ENCODE measurements around the gene ATF7IP.

Gene ATF7IP

GRCh38 chr12:14532152-14532551, 166.7 kb downstream of the ATF7IP start:
- CTCF ChIA-PET = no interaction called here
- Histone ChIP-seq H3K27me3 (replicated peaks in 2 of 5; ENCODE audit: control insufficient read depth in 4 of 5, insufficient read depth in 5 of 5, low read length in 4 of 5) (no peaks in the 10 kb centered on the region), H3K36me3 (ENCODE audit: control insufficient read depth in 4 of 4, insufficient read depth in 4 of 4, low read length in 3 of 4) (no peaks in the 10 kb centered on the region), H3K9me3 (ENCODE audit: control extremely low read depth in 1 of 5, control insufficient read depth in 4 of 5, insufficient read depth in 2 of 5, low read depth in 1 of 5, low read length in 4 of 5) (no peaks in the 10 kb centered on the region), H3K27ac (ENCODE audit: insufficient read depth in 1 of 2, low read depth in 1 of 2, low read length in 2 of 2, poor library complexity in 1 of 2, severe bottlenecking in 2 of 2) (no peak overlapping the region), H3K4me1 (ENCODE audit: control extremely low read depth in 1 of 4, control insufficient read depth in 4 of 4, insufficient read depth in 4 of 4, low read length in 3 of 4) (peaks cover 0 to 3% (median 0%) of the 10 kb centered on the region in 4 experiments), H3K4me3 (ENCODE audit: control insufficient read depth in 1 of 7, extremely low read depth in 1 of 7, insufficient read depth in 4 of 7, low read depth in 2 of 7, low read length in 6 of 7) (no peak overlapping the region)
- POLR2A ChIA-PET = no interaction called here
- DNase-seq = no peak
- WGBS (ENCODE audit: insufficient coverage) = 96% methylated on average over 10 of the region's 10 CpGs

GRCh38 chr12:14537088-14537487, 171.6 kb downstream of the ATF7IP start:
- Histone ChIP-seq H3K27ac (ENCODE audit: insufficient read depth in 1 of 2, low read depth in 1 of 2, low read length in 2 of 2, poor library complexity in 1 of 2, severe bottlenecking in 2 of 2) (no peak overlapping the region), H3K27me3 (replicated peaks in 2 of 5; ENCODE audit: control insufficient read depth in 4 of 5, insufficient read depth in 5 of 5, low read length in 4 of 5) (no peaks in the 10 kb centered on the region), H3K4me3 (ENCODE audit: control insufficient read depth in 1 of 7, extremely low read depth in 1 of 7, insufficient read depth in 4 of 7, low read depth in 2 of 7, low read length in 6 of 7) (no peak overlapping the region), H3K36me3 (ENCODE audit: control insufficient read depth in 4 of 4, insufficient read depth in 4 of 4, low read length in 3 of 4) (no peaks in the 10 kb centered on the region), H3K9me3 (ENCODE audit: control extremely low read depth in 1 of 5, control insufficient read depth in 4 of 5, insufficient read depth in 2 of 5, low read depth in 1 of 5, low read length in 4 of 5) (no peaks in the 10 kb centered on the region), H3K4me1 (ENCODE audit: control extremely low read depth in 1 of 4, control insufficient read depth in 4 of 4, insufficient read depth in 4 of 4, low read length in 3 of 4) (no peaks in the 10 kb centered on the region)
- POLR2A ChIA-PET = no interaction called here
- WGBS (ENCODE audit: insufficient coverage) = 97% methylated on average over 5 of the region's 5 CpGs
- CTCF ChIA-PET = interaction anchor here (1.0 to 1.3 kb wide), 2 partner anchors 9 to 23 kb away, joined by 3 to 4 read pairs; no protein-coding TSS in a partner anchor
- DNase-seq = no peak

- ChIA-PET POLR2A (no interaction called here), CTCF (no interaction called here)
- WGBS (ENCODE audit: insufficient coverage) = 80% methylated on average over 1 of the region's 4 CpGs
- Histone ChIP-seq H3K9me3 (ENCODE audit: control extremely low read depth in 1 of 5, control insufficient read depth in 4 of 5, insufficient read depth in 2 of 5, low read depth in 1 of 5, low read length in 4 of 5) (no peaks in the 10 kb centered on the region), H3K4me1 (ENCODE audit: control extremely low read depth in 1 of 4, control insufficient read depth in 4 of 4, insufficient read depth in 4 of 4, low read length in 3 of 4) (no peaks in the 10 kb centered on the region), H3K36me3 (ENCODE audit: control insufficient read depth in 4 of 4, insufficient read depth in 4 of 4, low read length in 3 of 4) (no peaks in the 10 kb centered on the region), H3K4me3 (ENCODE audit: control insufficient read depth in 1 of 7, extremely low read depth in 1 of 7, insufficient read depth in 4 of 7, low read depth in 2 of 7, low read length in 6 of 7) (no peak overlapping the region), H3K27me3 (replicated peaks in 2 of 5; ENCODE audit: control insufficient read depth in 4 of 5, insufficient read depth in 5 of 5, low read length in 4 of 5) (no peaks in the 10 kb centered on the region), H3K27ac (ENCODE audit: insufficient read depth in 1 of 2, low read depth in 1 of 2, low read length in 2 of 2, poor library complexity in 1 of 2, severe bottlenecking in 2 of 2) (no peak overlapping the region)
- DNase-seq = no peak
Observed at GRCh38 chr12:14540801-14541462, 175.4 kb downstream of the ATF7IP start.

- H3K4me1 ChIP-seq (ENCODE audit: control extremely low read depth in 1 of 4, control insufficient read depth in 4 of 4, insufficient read depth in 4 of 4, low read length in 3 of 4) = no peaks in the 10 kb centered on the region
- H3K4me3 ChIP-seq (ENCODE audit: control insufficient read depth in 1 of 7, extremely low read depth in 1 of 7, insufficient read depth in 4 of 7, low read depth in 2 of 7, low read length in 6 of 7) = no peak overlapping the region
- no peaks in the 10 kb centered on the region for H3K36me3 ChIP-seq (ENCODE audit: control insufficient read depth in 4 of 4, insufficient read depth in 4 of 4, low read length in 3 of 4)
- WGBS (ENCODE audit: insufficient coverage) = 100% methylated on average over 4 of the region's 7 CpGs
- no peaks in the 10 kb centered on the region for H3K27me3 ChIP-seq (replicated peaks in 2 of 5; ENCODE audit: control insufficient read depth in 4 of 5, insufficient read depth in 5 of 5, low read length in 4 of 5)
- CTCF ChIA-PET = interaction anchor here (0.8 kb wide), 1 partner anchor 9 kb away, joined by 4 read pairs; no protein-coding TSS in a partner anchor
- POLR2A ChIA-PET = no interaction called here
- no peaks in the 10 kb centered on the region for H3K9me3 ChIP-seq (ENCODE audit: control extremely low read depth in 1 of 5, control insufficient read depth in 4 of 5, insufficient read depth in 2 of 5, low read depth in 1 of 5, low read length in 4 of 5)
- no peak for DNase-seq
- H3K27ac ChIP-seq (ENCODE audit: insufficient read depth in 1 of 2, low read depth in 1 of 2, low read length in 2 of 2, poor library complexity in 1 of 2, severe bottlenecking in 2 of 2) = no peak overlapping the region
Observed at GRCh38 chr12:14545144-14546124, 180.0 kb downstream of the ATF7IP start.

- H3K36me3 ChIP-seq (ENCODE audit: control insufficient read depth in 4 of 4, insufficient read depth in 4 of 4, low read length in 3 of 4) = no peaks in the 10 kb centered on the region
- 100% methylated on average over 2 of the region's 4 CpGs for WGBS (ENCODE audit: insufficient coverage)
- no peak overlapping the region for H3K27ac ChIP-seq (ENCODE audit: insufficient read depth in 1 of 2, low read depth in 1 of 2, low read length in 2 of 2, poor library complexity in 1 of 2, severe bottlenecking in 2 of 2)
- ChIA-PET POLR2A (no interaction called here), CTCF (interaction anchor here (1.2 kb wide), 1 partner anchor 33 kb away, joined by 4 read pairs; no protein-coding TSS in a partner anchor)
- H3K4me1 ChIP-seq (ENCODE audit: control extremely low read depth in 1 of 4, control insufficient read depth in 4 of 4, insufficient read depth in 4 of 4, low read length in 3 of 4) = no peaks in the 10 kb centered on the region
- no peak for DNase-seq
- no peak overlapping the region for H3K4me3 ChIP-seq (ENCODE audit: control insufficient read depth in 1 of 7, extremely low read depth in 1 of 7, insufficient read depth in 4 of 7, low read depth in 2 of 7, low read length in 6 of 7)
- H3K27me3 ChIP-seq (replicated peaks in 2 of 5; ENCODE audit: control insufficient read depth in 4 of 5, insufficient read depth in 5 of 5, low read length in 4 of 5) = no peaks in the 10 kb centered on the region
- no peaks in the 10 kb centered on the region for H3K9me3 ChIP-seq (ENCODE audit: control extremely low read depth in 1 of 5, control insufficient read depth in 4 of 5, insufficient read depth in 2 of 5, low read depth in 1 of 5, low read length in 4 of 5)
Observed at GRCh38 chr12:14547571-14547970, 182.1 kb downstream of the ATF7IP start.

- Histone ChIP-seq H3K27me3 (replicated peaks in 2 of 5; ENCODE audit: control insufficient read depth in 4 of 5, insufficient read depth in 5 of 5, low read length in 4 of 5) (no peaks in the 10 kb centered on the region), H3K36me3 (ENCODE audit: control insufficient read depth in 4 of 4, insufficient read depth in 4 of 4, low read length in 3 of 4) (no peaks in the 10 kb centered on the region), H3K9me3 (ENCODE audit: control extremely low read depth in 1 of 5, control insufficient read depth in 4 of 5, insufficient read depth in 2 of 5, low read depth in 1 of 5, low read length in 4 of 5) (no peaks in the 10 kb centered on the region), H3K4me1 (ENCODE audit: control extremely low read depth in 1 of 4, control insufficient read depth in 4 of 4, insufficient read depth in 4 of 4, low read length in 3 of 4) (no peaks in the 10 kb centered on the region), H3K4me3 (ENCODE audit: control insufficient read depth in 1 of 7, extremely low read depth in 1 of 7, insufficient read depth in 4 of 7, low read depth in 2 of 7, low read length in 6 of 7) (no peak overlapping the region), H3K27ac (ENCODE audit: insufficient read depth in 1 of 2, low read depth in 1 of 2, low read length in 2 of 2, poor library complexity in 1 of 2, severe bottlenecking in 2 of 2) (no peak overlapping the region)
- CTCF ChIA-PET = no interaction called here
- no CpG with 5 or more reads among the region's 6 CpGs for WGBS (ENCODE audit: insufficient coverage)
- POLR2A ChIA-PET = no interaction called here
- no peak for DNase-seq
Observed at GRCh38 chr12:14548609-14549008, 183.1 kb downstream of the ATF7IP start.
